Kidney glomerular epithelial cell (primary cell): ENCODE measurements around the gene CT45A6.
"Not testable (repeated sequence)": the region's sequence is repeated elsewhere in the genome, so short reads cannot be mapped to it uniquely, and the experiment has no call there.

Experiments
- DNase-seq: peaks from one replicate; lab custom pipeline; 2025; lab: John Stamatoyannopoulos, UW

The CT45A6 gene, protein sequence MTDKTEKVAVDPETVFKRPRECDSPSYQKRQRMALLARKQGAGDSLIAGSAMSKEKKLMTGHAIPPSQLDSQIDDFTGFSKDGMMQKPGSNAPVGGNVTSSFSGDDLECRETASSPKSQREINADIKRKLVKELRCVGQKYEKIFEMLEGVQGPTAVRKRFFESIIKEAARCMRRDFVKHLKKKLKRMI

DNA sequence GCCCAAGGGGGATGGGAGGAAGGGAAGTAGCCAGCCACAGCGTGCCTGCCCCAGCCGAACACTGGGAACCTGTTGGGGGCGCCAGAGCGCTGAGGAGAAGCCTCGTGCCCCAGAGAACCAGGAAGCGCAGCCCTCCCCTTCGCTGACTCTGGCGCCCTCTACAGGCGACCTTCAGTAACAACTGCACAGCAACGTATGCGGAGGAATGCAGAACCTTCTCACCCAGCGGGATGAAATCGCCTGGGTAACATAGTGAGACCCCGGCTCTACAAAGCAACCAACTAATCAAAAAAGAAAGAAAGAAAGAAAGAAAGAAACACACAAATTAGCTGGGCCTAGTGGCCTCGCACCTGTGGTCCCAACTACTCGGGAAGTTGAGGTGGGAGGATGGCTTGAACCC lies at the start of gene CT45A6:
CT45A6 (minus strand) TSS at position 101 of the 400 bp plus-strand sequence. CDS start 3,794 bp downstream, outside the sequence.
- DNase-seq: not testable (repeated sequence)

DNA sequence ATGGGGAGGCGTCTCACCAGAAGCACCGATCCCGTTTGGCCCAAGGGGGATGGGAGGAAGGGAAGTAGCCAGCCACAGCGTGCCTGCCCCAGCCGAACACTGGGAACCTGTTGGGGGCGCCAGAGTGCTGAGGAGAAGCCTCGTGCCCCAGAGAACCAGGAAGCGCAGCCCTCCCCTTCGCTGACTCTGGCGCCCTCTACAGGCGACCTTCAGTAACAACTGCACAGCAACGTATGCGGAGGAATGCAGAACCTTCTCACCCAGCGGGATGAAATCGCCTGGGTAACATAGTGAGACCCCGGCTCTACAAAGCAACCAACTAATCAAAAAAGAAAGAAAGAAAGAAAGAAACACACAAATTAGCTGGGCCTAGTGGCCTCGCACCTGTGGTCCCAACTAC lies 34.6 kb upstream of the CT45A6 start, which contains the start of gene CT45A7:
CT45A7 (minus strand) TSS at position 101 of the 400 bp plus-strand sequence. CDS start 3,747 bp downstream, outside the sequence.
- DNase-seq: not testable (repeated sequence)

DNA sequence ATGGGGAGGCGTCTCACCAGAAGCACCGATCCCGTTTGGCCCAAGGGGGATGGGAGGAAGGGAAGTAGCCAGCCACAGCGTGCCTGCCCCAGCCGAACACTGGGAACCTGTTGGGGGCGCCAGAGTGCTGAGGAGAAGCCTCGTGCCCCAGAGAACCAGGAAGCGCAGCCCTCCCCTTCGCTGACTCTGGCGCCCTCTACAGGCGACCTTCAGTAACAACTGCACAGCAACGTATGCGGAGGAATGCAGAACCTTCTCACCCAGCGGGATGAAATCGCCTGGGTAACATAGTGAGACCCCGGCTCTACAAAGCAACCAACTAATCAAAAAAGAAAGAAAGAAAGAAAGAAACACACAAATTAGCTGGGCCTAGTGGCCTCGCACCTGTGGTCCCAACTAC lies 17.3 kb upstream of the CT45A6 start, which contains the start of gene CT45A2:
CT45A2 (minus strand) TSS at position 101 of the 400 bp plus-strand sequence. CDS start 3,747 bp downstream, outside the sequence.
- DNase-seq: not testable (repeated sequence)

DNA sequence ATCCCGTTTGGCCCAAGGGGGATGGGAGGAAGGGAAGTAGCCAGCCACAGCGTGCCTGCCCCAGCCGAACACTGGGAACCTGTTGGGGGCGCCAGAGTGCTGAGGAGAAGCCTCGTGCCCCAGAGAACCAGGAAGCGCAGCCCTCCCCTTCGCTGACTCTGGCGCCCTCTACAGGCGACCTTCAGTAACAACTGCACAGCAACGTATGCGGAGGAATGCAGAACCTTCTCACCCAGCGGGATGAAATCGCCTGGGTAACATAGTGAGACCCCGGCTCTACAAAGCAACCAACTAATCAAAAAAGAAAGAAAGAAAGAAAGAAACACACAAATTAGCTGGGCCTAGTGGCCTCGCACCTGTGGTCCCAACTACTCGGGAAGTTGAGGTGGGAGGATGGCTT lies 17.2 kb downstream of the CT45A6 start, which contains the start of gene CT45A5:
CT45A5 (minus strand) TSS at position 101 of the 400 bp plus-strand sequence. CDS start 3,774 bp downstream, outside the sequence.
- DNase-seq: not testable (repeated sequence)

DNA sequence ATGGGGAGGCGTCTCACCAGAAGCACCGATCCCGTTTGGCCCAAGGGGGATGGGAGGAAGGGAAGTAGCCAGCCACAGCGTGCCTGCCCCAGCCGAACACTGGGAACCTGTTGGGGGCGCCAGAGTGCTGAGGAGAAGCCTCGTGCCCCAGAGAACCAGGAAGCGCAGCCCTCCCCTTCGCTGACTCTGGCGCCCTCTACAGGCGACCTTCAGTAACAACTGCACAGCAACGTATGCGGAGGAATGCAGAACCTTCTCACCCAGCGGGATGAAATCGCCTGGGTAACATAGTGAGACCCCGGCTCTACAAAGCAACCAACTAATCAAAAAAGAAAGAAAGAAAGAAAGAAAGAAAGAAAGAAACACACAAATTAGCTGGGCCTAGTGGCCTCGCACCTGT lies 34.5 kb downstream of the CT45A6 start, which contains the start of gene CT45A3:
CT45A3 (minus strand) TSS at position 101 of the 400 bp plus-strand sequence. CDS start 3,747 bp downstream, outside the sequence.
- not testable (repeated sequence) for DNase-seq

DNA sequence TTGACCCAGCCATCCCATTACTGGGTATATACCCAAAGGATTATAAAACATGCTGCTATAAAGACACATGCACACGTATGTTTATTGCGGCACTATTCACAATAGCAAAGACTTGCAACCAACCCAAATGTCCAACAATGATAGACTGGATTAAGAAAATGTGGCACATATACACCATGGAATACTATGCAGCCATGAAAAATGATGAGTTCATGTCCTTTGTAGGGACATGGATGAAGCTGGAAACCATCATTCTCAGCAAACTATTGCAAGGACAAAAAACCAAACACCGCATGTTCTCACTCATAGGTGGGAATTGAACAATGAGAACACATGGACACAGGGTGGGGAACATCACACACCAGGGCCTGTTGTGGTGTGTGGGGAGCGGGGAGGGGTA lies 57.8 kb downstream of the CT45A6 start:
- not testable (repeated sequence) for DNase-seq
